Epidermal melanocyte (primary cell): ENCODE results near the gene CNDP1.

Experiments used
- DNase-seq: peaks from one replicate; pipeline ENCODE4 v3.0.0; 2011; ENCODE audit warnings: low spot score; ENCODE audit not compliant: insufficient read length

CNDP1 gene

DNA sequence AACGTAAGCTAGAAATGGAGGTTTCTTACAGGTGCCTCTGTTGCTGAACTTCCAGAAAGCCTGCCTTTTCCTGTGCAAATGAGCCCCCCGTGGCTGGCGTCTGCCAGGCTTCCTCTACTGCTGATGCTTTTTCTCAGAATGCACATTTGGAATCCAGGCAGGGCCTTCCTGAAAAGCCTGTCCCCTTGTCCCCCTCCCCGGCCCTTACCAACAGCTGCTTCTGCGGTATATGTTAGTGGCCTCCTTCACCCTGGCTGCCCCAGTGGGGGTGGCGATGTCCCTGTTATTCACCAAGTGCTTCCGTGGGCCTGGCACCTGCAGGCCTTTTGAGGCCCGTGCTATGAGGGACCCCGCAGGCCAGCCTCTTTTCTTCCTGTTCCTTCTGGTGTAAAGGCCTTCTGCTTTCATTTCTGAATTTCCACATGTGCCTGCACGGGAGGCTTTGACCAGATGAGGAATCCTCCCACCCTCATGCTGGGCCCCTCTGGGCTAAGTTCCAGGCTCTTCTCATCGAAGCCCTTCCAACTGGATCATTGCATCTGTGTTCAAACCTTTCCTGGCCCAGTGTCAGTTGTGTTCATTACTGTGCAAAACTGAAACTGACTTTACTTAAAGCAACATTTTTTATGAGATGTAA, 27.7 kb upstream of the CNDP1 start:
- no peak for DNase-seq

DNA sequence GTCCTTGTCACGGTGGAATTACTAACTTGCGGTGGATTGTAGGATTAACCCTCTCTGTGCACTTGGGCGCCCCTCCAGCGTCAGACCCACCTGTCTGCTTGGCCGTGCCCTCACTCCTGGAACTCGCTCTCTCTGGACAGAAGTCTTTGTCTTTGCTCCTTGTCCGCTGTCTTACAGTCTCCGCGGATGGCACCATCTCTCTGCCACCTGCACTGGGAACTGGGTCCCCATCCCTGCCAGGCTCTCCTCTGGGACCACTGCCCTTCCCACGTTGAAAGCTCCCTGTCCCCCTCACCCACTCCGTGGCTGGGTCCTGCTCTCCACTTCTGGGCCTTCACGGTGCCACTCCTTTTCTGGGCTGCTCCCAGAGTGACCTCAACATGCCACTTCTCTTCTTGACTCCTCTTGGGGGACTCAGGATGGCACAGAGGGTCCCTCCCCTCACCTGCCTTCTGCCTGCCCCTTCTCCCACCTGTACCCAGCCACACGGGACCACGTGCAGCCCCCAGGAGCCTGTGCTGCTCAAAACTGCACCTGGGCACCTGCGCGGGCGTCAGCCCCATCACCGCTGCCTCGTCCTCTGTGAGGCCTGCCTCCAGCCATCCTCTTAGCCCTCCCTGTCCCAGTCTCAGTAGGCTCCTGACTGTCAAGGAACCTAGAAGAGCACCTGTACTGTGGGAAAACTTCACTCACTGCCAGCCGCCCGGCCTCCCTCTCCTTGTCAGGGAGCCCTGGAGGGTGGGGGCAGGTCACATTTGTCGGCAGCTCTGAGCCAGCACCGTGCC, 27.0 kb upstream of the CNDP1 start:
- no peak for DNase-seq

DNA sequence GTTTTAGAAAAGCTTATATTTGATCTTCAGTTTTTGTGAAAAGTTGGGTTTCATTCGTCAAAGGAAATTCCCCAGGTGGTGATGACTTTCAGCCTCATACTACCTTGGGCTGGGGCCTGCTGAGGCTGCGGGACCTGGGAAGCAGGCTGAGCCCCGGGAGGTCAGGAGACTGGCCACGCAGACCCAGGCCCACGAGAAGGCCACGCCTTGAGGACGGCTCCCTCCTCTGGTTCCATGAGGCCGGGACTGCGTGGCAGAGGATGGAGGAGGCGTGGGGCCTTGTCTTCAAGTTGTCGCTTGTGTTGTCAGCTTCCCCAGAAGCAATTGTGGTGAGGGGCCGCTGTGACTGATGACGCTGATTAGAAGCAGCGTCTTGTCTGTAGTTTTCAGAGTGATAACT, 26.4 kb upstream of the CNDP1 start:
- no peak for DNase-seq

DNA sequence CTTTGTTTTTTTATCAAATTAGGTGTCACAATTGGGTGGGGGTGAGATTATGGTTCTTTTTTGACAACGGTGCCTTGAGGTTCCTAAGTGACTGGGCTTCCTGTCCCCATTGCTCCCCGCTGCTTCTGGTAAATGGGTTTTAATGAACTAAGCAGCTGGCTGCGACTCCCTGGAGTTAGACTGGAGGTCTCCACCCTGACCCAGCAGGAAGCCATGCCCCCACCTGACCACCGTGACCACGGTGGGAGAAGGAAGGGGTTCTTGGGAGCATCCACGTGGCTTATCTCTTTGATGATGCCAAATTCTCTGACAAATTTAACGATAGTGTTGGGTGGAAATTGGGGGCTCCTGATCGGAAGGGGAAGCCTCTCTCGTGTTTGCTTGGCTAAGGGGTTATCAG, 25.9 kb upstream of the CNDP1 start:
- no peak for DNase-seq

DNA sequence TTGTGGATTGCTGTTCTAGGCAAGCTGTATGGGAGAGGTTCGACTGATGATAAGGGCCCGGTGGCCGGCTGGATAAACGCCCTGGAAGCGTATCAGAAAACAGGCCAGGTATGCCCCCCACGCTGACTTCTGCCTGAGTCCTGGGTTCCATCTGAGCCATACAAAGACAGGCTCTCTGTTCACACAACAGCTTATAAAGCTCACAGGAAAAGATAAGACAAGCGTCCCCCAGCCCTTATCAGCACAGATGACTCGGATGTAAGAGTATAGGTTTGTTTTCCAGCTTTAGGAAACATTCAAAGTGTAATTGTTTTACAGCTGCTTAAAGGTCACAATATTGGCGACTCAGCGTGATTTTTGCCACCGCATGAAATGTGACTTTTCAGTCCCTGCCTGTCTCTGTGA, 25.5 kb upstream of the CNDP1 start:
- DNase-seq: no peak

GRCh38 chr18:74509856-74510769, 24.2 kb upstream of the CNDP1 start:
- DNase-seq: no peak

DNA sequence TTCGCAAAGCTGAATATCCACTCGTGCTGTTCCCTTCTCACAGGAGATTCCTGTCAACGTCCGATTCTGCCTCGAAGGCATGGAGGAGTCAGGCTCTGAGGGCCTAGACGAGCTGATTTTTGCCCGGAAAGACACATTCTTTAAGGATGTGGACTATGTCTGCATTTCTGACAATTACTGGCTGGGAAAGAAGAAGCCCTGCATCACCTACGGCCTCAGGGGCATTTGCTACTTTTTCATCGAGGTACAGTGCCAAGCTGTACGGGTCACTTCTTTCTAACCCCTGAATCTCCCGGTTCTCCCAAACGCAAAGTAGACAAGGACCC, 23.6 kb upstream of the CNDP1 start:
- no peak for DNase-seq

DNA sequence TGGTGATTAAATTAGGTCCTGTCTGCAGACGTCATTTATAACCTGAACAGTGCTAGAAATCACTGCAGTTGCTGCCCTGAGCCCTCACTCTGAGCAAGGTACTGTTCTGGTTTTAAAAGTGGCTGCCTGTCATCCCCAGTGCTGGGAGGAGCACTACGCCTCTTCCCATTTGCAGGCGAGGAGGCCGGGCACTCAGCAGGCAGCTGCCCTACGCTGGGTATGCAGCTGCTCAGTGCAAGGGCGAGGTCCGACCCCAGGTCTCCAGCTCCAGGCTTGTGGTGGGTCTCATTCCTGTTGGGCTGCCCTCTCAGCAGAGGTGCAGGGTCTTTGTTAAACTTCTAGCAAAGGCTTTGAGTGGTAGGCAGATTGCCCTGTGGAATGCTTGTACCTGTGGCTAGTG, 22.5 kb upstream of the CNDP1 start:
- no peak for DNase-seq

GRCh38 chr18:74512321-74513053, 21.8 kb upstream of the CNDP1 start:
- DNase-seq: peak; percentile 38

DNA sequence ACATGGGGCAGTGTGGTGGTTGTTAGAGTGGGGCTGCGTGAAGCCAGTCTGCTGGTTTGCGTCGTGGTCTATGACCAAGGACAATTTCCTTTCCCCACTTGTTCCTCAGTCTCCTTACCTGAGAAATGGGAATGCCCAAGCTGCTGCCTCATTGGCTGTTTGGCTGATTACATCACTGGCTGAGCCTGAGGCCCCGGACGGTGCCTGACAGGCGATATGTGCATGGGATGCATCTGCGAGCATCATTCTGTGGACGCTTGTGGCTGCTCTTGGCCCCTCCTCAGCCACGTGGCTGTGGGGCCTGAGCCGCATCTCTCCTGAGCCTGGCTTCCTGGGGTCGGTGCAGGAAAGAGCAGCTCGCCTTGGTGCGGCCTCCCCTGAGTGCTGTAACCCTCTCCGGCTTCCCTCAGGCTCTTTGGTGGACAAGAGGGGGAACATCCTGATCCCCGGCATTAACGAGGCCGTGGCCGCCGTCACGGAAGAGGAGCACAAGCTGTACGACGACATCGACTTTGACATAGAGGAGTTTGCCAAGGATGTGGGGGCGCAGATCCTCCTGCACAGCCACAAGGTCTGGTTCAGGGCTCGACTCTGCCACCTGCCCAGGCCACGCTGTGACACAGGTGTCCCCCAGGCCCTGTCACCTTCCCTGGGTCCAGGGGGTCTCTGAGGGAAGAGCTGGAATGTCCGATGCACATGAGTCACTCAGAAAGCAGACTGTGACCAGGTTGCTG, 21.0 kb upstream of the CNDP1 start:
- DNase-seq: no peak

GRCh38 chr18:74513883-74514205, 20.5 kb upstream of the CNDP1 start:
- no peak for DNase-seq

DNA sequence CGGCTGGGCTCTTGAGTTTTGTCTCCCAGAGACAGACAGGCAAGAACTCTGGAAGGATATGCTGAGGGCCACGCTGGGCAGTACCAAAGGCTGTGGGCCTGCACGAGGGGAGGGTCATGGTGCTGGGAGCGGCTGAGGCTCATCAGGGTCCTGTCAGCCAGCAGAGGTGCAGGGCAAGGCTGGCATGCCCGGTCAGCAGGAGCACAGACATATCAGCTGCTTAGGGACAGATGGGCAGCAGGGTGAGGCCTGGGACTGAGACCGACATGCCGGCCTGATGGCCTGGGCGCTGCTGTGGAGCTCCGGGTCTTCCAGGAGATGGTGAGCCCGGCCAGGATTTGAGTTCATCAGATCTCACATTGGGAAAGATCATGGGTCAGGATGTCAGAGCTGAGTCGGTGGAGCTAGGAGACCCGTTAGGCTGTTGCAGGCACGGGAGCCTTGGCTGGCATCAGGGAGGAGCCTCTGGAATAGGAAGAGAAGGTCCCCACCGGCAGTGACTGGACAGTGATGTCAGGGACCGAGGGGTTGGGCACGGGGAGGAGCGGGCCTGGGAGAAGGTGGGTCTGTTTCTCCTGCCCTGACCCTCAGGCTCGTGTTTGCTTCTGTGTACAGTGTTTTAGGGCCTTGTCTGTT, 19.3 kb upstream of the CNDP1 start:
- DNase-seq: no peak

- DNase-seq: no peak
These were observed 18.6 kb upstream of the CNDP1 start for GRCh38 chr18:74515620-74516231.

GRCh38 chr18:74516271-74517235, 17.7 kb upstream of the CNDP1 start:
- no peak for DNase-seq

DNA sequence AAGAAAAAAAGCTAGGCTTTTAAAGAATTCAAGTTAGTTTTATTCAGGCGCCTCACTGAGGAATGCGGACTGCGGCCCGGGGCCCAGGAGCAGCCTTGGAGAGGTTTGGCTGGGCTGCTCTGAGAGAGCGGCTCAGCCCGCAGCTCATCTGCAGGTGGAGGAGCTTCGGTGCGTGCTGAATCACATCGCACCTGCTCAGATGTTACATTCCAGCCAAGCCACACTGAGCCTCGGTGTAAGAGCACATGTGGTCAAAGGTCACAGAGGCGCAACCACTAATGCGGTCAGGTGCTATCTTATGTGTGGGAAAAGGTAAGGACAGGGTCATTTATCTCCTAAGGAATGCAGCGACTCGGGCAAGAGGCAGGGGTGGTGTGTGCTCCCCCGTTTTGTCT, 17.1 kb upstream of the CNDP1 start:
- DNase-seq: no peak

DNA sequence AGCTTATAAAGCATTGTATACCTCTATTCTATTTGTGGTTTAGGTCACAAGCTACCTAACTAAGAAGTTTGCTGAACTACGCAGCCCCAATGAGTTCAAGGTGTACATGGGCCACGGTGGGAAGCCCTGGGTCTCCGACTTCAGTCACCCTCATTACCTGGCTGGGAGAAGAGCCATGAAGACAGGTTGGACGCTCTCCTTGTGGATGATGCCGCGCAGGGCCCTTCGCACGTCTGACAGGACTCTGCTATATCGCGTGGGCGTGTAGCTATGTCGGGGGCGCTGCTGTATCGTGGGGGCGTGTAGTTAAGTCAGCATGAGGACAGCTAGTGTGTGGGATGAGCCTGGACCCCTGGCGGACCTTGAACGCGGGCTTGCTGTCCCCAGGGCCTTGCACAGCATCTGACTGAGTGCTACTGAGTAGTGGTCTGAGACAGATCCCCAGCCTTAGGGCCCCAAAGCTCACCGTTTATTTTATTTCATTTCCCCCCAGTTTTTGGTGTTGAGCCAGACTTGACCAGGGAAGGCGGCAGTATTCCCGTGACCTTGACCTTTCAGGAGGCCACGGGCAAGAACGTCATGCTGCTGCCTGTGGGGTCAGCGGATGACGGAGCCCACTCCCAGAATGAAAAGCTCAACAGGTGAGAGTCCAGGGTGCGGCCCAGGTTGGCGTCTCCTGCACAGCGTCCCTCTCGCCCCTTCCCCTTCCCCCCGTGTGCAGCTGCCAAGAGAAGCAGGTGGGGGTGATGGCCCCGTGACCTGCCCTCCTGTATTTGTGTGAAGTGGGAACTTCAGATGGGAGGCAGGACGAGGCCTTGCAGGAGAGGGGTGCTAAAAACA, 15.6 kb upstream of the CNDP1 start:
- no peak for DNase-seq

GRCh38 chr18:74519320-74520095, 14.8 kb upstream of the CNDP1 start:
- DNase-seq: no peak
